HG03378 (cell line): ENCODE results near the gene EXOC3L1.

Source experiments
- ATAC-seq: cut with Tn5 transposase; IDR thresholded peaks from one replicate; pipeline ENCODE4 v1.9.1; 2021; ENCODE audit warnings: mild to moderate bottlenecking, moderate library complexity; ENCODE audit not compliant: unreplicated experiment

Gene EXOC3L1

GRCh38 chr16:67216612-67217490 lies 26.9 kb upstream of the EXOC3L1 start:
- ATAC-seq: no peak

DNA sequence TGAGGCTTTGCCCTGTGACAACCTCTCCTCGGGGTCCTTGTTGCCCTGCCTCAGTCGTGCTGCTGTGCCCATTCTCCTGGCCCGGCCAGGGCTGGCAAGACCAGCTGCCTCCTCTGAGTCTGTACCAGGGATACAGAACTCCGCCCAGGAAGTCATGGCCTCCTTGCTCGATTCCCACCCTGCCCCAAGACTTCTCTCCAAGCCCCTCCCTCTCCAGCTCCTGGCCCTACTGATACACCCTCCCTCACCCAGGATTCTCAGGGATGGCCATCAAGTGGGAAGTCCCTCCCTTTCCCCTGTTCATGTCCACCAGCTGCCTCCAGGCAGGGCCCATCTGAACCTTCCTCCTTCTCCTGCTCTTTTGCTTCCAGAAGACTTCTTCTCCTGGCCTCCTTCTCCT lies 25.8 kb upstream of the EXOC3L1 start:
- ATAC-seq: no peak

DNA sequence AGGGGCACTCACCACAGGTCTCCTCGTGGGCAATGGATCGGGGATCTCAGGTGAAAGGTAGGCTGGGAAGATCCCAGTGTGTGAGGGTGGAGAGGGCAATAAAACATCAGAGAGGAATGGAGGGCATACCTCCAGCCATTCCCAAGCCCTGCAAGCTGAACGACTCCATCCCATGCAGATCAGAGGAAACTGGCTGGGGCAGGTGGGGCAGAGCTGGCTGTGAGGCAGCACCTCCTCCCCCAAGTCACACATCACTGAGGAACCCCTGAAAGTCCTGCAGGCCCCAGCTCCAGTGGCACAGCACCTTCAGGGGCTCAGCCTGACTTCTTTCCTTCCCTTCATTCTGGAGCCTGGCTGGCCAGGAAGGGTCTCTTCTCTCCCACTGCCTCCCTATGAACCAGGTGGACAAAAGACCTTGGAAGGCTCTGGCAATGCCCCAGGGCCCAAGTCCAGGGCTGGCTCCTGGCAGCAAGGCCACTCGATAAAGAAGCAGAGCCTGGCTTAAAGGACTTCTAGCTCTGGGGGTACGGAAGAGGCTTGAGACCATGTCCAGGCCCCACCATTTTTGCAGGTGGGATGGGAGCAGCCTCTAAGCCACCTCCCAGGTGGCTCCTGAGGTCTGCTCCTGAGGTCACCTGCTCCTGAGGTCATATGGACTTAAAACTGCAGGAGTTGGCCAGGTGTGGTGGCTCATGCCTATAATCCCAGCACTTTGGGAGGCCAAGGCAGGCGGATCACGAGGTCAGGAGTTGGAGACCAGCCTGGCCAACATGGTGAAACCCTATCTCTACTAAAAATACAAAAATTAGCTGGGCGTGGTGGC lies 23.5 kb upstream of the EXOC3L1 start:
- ATAC-seq: no peak

DNA sequence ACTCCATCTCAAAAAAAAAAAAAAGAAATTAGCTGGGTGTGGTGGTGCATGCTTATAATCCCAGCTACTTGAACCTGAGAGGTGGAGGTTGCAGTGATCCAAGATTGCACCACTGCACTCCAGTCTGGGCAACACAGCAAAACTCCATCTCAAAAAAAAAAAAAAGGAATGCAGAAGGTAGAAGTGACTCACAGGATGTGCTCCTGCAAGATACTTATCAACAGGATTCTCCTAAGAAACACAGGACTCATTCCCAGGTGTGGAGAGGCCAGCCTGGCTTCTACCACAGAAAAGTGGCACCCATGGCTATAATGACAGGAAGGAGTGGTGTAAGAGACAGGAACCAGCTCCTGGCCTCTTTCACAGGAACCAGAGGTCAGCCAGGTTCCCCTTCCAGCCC lies 22.8 kb upstream of the EXOC3L1 start:
- no peak for ATAC-seq

- ATAC-seq: no peak
Observed at GRCh38 chr16:67211674-67212073, 21.7 kb upstream of the EXOC3L1 start.

GRCh38 chr16:67210069-67210937 lies 20.4 kb upstream of the EXOC3L1 start:
- no peak for ATAC-seq

DNA sequence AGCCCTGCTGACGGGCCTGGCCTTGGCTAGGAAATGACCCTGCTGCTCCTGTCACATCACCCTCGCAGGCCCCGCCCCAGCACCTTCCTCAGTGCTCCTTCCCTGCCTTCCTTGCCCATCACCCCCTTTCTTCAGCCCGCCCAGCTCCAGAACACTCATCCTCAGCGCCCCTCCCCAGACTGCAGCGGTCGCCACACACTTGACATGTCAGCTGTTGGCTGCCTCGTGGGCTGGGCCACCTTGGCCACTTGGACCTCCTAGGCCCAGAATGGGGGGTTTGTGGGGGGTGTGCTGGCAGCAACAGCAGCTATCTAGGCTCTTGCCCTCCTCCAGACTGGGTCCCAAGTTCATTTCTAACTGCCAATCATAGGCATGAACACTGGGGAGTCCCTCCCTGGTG lies 19.6 kb upstream of the EXOC3L1 start:
- no peak for ATAC-seq

DNA sequence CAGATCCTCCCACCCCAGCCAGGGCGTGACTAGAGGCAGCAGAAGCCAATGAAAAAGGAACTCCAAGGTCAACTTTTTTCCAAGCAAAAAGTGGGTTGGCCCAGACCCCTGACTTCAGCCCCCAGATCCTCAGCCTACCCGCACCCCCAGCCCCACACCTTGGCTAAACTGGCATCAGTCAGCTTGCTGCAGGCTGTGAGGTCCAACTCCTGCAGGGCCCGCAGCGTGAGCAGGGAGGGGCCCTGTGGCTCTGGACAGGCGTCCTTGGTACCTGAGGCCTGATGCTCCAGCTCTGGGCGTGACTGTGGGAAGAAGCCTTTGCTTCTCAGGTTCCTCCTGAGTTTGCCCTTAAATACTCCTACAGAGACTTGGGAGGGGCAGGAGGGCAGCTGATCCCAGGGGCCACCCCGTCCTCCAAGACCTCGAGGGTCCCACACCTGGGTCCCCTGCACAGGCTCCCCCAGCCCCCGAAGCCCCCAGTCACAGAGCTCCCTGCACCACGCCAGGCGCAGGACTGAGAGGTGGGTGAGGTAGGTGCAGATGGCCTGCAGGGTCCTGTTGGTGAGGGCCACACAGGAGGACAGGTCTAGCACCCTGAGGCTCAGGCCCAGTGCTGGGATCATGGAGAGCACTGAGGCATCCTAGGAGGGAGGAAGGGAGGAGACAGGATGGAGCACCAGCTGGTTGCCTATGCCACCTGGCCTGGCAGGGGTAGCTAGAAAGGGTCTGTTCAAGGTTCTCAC lies 18.4 kb upstream of the EXOC3L1 start:
- ATAC-seq: no peak

DNA sequence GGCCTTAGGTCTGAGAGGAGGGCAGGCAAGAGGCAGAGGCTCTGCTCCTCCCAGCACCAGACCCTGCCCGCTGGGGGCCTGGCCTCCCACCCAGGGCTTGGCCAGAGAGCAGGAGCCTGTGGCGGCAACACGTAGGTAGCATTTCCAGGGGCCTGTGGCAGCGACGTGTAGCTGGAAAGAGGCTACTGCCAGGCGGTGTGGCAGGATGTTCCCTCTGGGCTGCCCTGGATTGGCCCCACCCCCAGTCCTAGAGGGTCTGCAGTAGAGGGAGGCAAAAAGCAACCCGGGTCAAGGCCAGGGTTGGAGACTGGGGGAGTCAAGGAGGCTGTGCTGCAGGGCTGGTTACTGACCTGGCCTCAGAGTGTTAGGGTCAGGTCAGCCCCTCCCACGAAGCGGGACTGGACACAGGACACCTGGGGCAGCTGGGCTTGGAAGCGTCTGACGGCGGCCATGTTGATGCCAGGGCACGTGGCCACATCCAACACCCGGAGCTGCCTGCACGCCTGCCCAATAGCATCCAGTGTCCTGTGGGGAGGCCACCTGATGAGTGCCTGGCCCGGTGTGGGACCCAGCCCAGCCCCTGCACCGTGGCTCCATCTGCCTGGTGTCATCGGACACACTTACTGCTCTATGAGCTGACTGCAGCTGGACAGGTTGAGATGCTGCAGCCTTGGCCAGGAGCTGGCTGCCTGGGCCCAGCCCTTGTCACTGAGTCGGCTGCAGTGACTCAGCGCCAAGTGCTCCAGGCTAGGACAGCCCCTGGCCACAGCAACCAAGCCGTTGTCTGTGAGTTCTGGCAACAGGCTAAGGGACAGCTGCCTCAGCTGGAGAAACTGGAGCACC lies 17.5 kb upstream of the EXOC3L1 start:
- no peak for ATAC-seq

GRCh38 chr16:67206838-67207248 lies 16.9 kb upstream of the EXOC3L1 start:
- ATAC-seq: no peak

DNA sequence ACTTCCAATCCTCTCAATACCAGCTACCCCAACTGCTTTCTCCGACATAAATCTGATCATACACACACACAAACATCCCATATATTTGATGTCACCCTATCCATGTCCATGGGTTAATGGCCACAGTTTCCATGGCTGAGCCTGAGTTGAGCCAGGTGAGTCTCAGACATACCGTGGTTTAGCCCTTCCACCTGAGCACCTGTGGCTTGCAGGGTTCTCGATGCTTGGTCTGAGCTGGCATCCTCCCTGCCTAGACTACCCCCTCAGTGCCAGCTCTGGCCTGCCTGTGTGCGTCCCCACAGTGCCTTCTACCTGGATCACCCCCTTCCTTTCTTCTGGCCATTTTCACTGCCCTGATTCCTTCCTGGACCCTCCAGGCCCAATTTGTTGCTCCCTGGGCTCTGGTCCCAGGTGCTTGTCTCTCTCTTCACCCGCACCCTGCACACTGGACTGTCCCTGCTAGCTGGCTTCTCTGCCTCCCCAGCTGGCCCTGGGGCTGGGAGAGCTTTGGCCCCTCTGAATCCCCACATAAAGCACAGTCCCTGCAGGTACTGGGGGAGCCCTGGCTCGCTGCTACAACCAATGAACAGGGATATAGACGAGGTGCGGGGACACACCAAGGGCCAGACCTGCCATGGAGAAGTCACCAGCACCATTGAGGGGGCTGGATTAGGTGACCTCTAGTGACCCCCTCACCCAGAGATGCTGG lies 16.3 kb upstream of the EXOC3L1 start:
- ATAC-seq: no peak

DNA sequence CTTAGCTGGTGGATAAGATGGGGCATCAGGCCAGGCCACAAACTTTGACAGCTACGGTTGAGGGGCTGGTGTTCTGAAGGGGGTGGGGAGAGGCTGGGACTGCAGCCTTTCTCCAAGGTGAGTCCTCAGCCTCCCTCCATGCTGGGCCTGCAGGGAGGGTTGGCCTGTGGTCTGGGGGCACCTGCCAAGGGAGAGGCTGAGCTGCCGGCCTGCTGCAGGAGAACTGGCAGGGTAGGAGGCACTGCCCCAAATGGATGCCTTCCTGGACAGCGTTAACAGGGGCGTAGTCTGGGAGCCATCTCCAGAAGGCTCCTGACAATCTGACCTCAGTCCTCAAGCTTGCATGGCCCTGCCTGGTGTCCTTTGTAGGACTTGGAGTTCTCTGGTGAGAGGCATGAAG lies 14.1 kb upstream of the EXOC3L1 start:
- ATAC-seq: no peak

DNA sequence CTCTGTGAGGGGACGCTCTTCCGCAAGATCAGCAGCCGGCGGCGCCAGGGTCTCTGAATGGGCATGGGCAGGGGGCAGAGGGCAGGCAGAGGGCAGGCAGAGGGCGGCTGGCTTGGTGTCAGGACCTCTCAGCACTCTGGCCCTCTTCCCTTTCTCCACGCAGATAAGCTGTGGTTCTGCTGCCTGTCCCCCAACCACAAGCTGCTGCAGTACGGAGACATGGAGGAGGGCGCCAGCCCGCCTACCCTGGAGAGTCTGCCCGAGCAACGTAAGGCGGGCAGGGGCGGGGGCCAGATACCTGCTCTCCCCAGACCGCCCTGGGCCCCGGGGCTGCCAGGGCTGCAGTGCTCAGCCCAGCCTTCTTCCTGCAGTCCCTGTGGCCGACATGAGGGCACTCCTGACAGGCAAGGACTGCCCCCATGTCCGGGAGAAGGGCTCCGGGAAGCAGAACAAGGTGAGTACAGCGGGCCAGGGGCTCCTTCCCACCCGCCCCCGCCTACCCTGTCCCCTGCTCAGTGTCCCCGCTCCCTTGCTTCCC lies 13.1 kb upstream of the EXOC3L1 start:
- no peak for ATAC-seq

DNA sequence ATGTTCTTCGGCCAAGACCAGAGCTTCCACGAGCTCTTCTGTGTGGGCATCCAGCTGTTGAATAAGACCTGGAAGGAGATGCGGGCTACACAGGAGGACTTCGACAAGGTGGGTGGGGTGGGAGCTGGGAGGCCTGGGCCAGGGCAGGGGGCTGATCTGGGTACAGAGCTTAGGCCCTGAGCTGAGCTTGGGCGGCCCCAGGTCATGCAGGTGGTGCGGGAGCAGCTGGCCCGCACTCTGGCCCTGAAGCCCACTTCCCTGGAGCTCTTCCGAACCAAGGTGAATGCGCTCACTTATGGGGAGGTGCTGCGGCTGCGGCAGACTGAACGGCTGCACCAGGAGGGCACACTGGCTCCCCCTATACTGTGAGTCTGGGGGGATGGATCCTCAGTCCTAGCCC lies 12.5 kb upstream of the EXOC3L1 start:
- no peak for ATAC-seq

GRCh38 chr16:67201411-67202345 lies 11.7 kb upstream of the EXOC3L1 start:
- no peak for ATAC-seq

DNA sequence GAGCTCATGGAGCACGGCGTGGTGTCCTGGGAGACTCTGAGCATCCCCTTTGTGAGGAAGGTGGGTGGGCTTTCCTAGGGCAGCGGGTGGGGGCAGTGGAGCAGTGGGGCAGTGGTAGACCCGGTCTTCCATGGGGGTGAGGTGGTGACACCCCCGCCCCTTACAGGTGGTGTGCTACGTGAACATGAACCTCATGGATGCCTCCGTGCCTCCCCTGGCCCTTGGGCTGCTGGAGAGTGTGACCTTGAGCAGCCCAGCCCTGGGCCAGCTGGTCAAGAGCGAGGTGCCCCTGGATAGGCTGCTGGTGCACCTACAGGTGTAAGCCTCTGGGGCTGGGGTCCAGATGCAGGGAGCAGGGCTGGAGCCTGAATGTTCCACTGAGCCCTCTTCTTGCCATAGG lies 10.6 kb upstream of the EXOC3L1 start:
- ATAC-seq: no peak

DNA sequence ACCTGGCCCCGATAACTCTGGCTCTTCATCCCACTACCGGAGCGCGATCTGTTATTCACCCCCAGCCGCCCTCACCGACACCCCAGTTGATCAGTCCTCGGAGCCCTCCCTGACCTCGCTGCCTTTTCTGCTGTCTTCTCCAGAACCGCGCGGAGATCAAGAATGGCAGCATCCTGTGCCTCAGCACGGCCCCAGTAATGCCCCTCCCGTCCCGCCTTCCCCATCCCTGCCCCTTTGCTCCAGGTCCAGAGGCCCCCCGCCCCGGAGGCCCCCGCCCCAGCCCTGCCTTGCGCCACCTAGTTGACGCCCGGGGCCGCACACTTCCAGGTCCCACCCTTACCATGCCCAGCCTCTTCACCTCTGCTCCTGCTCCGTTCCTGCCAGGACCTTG lies 9.9 kb upstream of the EXOC3L1 start:
- no peak for ATAC-seq
